H1 (cell line): ENCODE data around the gene TBC1D22B. TPM values are rescaled to one million over a fixed set of nuclear protein-coding genes. Genes with fewer than 3 reads are reported as not detected.

Experiments
- CTCF ChIA-PET: fragments of 300-600 bp; sonication (Branson Sonifier 250); formaldehyde crosslinking; loops from one replicate; lab custom pipeline; 2021; ENCODE audit not compliant: partially characterized antibody; lab: Charles Lee
- POLR2A ChIA-PET: fragments of 300-600 bp; sonication (Branson Sonifier 250); formaldehyde crosslinking; loops from one replicate; lab custom pipeline; 2021; ENCODE audit warnings: inconsistent platforms; ENCODE audit not compliant: partially characterized antibody; lab: Charles Lee
- DNase-seq, 2 experiments: peaks; one replicate each; pipeline versions ENCODE4 v3.0.0 to v3.0.0-alpha.2; 2010 to 2022; ENCODE audit warnings: low spot score in 2 of 2, low read depth in 1 of 2, mixed read lengths in 1 of 2
- FAIRE-seq: peaks from 2 replicates; lab custom pipeline; 2011; peaks lifted over from hg19 to GRCh38; lab: Jason Lieb, UNC
- H2AFZ ChIP-seq: 2 replicates; pipeline ENCODE4 v1.8.1; 2012; ENCODE audit warnings: low read length, inconsistent platforms
- H2AK5ac ChIP-seq: 2 replicates; pipeline ENCODE4 v1.6.1; 2013; ENCODE audit warnings: low read depth, low read length
- H2BK120ac ChIP-seq: replicated peaks from 2 replicates; pipeline ENCODE3; 2013; ENCODE audit warnings: low read depth, low read length, inconsistent platforms
- H2BK12ac ChIP-seq: 2 replicates; pipeline ENCODE4 v1.6.1; 2013; ENCODE audit warnings: low read depth, low read length
- H2BK15ac ChIP-seq: 2 replicates; pipeline ENCODE4 v1.6.1; 2013; ENCODE audit warnings: low read length
- H2BK20ac ChIP-seq: 2 replicates; pipeline ENCODE4 v1.6.1; 2013; ENCODE audit warnings: low read length
- H2BK5ac ChIP-seq: 2 replicates; pipeline ENCODE4 v1.6.1; 2013; ENCODE audit warnings: low read depth, low read length
- H3K14ac ChIP-seq: 2 replicates; pipeline ENCODE4 v1.6.1; 2013; ENCODE audit warnings: inconsistent platforms; ENCODE audit not compliant: insufficient read length
- H3K18ac ChIP-seq: 2 replicates; pipeline ENCODE4 v1.6.1; 2013; ENCODE audit warnings: low read length; ENCODE audit errors: extremely low read depth
- H3K23ac ChIP-seq: 2 replicates; pipeline ENCODE4 v1.6.1; 2013; ENCODE audit warnings: inconsistent platforms; ENCODE audit not compliant: insufficient read length
- H3K23me2 ChIP-seq: 2 replicates; pipeline ENCODE4 v1.6.1; 2013; ENCODE audit warnings: low read depth, low read length
- H3K27ac ChIP-seq: 2 replicates; pipeline ENCODE4 v1.6.1; 2011; ENCODE audit warnings: low read depth, low read length, inconsistent platforms
- H3K27me3 ChIP-seq, 4 experiments: replicated peaks in 1 of 4; 1 replicate in 1 of 4; 2 replicates in 3 of 4; pipeline versions ENCODE4 v1.6.1 to v1.8.1; 2011 to 2013; ENCODE audit warnings: low read length in 3 of 4, mild to moderate bottlenecking in 3 of 4, inconsistent platforms in 2 of 4, mixed read lengths in 2 of 4, moderate library complexity in 1 of 4; ENCODE audit not compliant: control insufficient read depth in 3 of 4, insufficient read depth in 3 of 4; ENCODE audit errors: extremely low read depth in 1 of 4
- H3K36me3 ChIP-seq, 4 experiments: 2 replicates each; pipeline versions ENCODE4 v1.6.1 to v1.8.1; 2011 to 2013; ENCODE audit warnings: mild to moderate bottlenecking in 4 of 4, low read length in 3 of 4, moderate library complexity in 2 of 4, control low read depth in 1 of 4, inconsistent platforms in 1 of 4; ENCODE audit not compliant: insufficient read depth in 4 of 4, control insufficient read depth in 2 of 4
- H3K4ac ChIP-seq: replicated peaks from 2 replicates; pipeline ENCODE3; 2013; ENCODE audit warnings: low read length, low read depth, mixed read lengths, inconsistent platforms; ENCODE audit not compliant: insufficient read length
- H3K4me1 ChIP-seq, 4 experiments: replicated peaks in 1 of 4; 1 replicate in 1 of 4; 2 replicates in 3 of 4; pipeline versions ENCODE4 v1.6.1 to v1.8.1; 2011 to 2013; ENCODE audit warnings: low read length in 3 of 4, inconsistent platforms in 2 of 4, mixed read lengths in 1 of 4; ENCODE audit not compliant: insufficient read depth in 4 of 4, control insufficient read depth in 3 of 4
- H3K4me2 ChIP-seq, 2 experiments: 2 replicates each; pipeline versions ENCODE4 v1.6.1 to v1.8.1; 2011 to 2013; ENCODE audit warnings: low read depth in 2 of 2, low read length in 2 of 2, control low read depth in 1 of 2, inconsistent platforms in 1 of 2, mild to moderate bottlenecking in 1 of 2; ENCODE audit not compliant: insufficient read depth in 1 of 2
- H3K4me3 ChIP-seq, 4 experiments: fragments of 200-600, 300-600 bp in 1 of 4; sonication (generic), shearing (Covaris generic), sonication (Bioruptor Twin) in 1 of 4; 2 replicates each; pipeline versions ENCODE4 v1.5.1 to v1.8.1; 2011 to 2016; ENCODE audit warnings: low read length in 4 of 4, low read depth in 3 of 4, control low read depth in 2 of 4, inconsistent platforms in 2 of 4, mild to moderate bottlenecking in 2 of 4, mixed read lengths in 1 of 4, moderate library complexity in 1 of 4; ENCODE audit not compliant: insufficient read depth in 2 of 4; ENCODE audit errors: extremely low read depth in 1 of 4
- H3K56ac ChIP-seq: replicated peaks from 2 replicates; pipeline ENCODE3; 2013; ENCODE audit warnings: low read depth, mild to moderate bottlenecking, mixed read lengths, low read length, inconsistent platforms; ENCODE audit not compliant: insufficient read length
- H3K79me1 ChIP-seq: 2 replicates; pipeline ENCODE4 v1.6.1; 2013; ENCODE audit warnings: low read depth, low read length, control low read depth
- H3K79me2 ChIP-seq, 2 experiments: 2 replicates each; pipeline versions ENCODE4 v1.6.1 to v1.8.1; 2012 to 2013; ENCODE audit warnings: low read length in 2 of 2, mild to moderate bottlenecking in 2 of 2, inconsistent platforms in 1 of 2; ENCODE audit not compliant: insufficient read depth in 2 of 2, control insufficient read depth in 1 of 2
- H3K9ac ChIP-seq, 4 experiments: replicated peaks in 1 of 4; 1 replicate in 1 of 4; 2 replicates in 3 of 4; pipeline versions ENCODE4 v1.6.1 to v1.8.1; 2011 to 2013; ENCODE audit warnings: low read depth in 3 of 4, low read length in 3 of 4, control low read depth in 2 of 4, mild to moderate bottlenecking in 2 of 4, moderate library complexity in 2 of 4, inconsistent platforms in 1 of 4; ENCODE audit errors: extremely low read depth in 1 of 4
- H3K9me3 ChIP-seq, 2 experiments: 2 replicates each; pipeline versions ENCODE4 v1.6.1 to v1.8.1; 2012 to 2013; ENCODE audit warnings: mild to moderate bottlenecking in 2 of 2, moderate library complexity in 2 of 2, control low read depth in 1 of 2, inconsistent platforms in 1 of 2, low read depth in 1 of 2, low read length in 1 of 2, mixed read lengths in 1 of 2; ENCODE audit not compliant: insufficient read depth in 2 of 2
- H4K20me1 ChIP-seq, 2 experiments: replicated peaks in 1 of 2; 2 replicates each; pipeline versions ENCODE3 to v1.8.1; 2011 to 2013; ENCODE audit warnings: inconsistent platforms in 2 of 2, low read length in 2 of 2, mild to moderate bottlenecking in 1 of 2; ENCODE audit not compliant: insufficient read depth in 2 of 2, control insufficient read depth in 1 of 2
- H4K5ac ChIP-seq: 2 replicates; pipeline ENCODE4 v1.6.1; 2013; ENCODE audit warnings: low read length, low read depth, mixed read lengths, inconsistent platforms; ENCODE audit not compliant: insufficient read length
- H4K8ac ChIP-seq: 2 replicates; pipeline ENCODE4 v1.8.0; 2013; ENCODE audit warnings: mild to moderate bottlenecking, moderate library complexity, low read length, inconsistent platforms; ENCODE audit not compliant: insufficient read depth; ENCODE audit errors: extremely low read depth
- H4K91ac ChIP-seq: replicated peaks from 2 replicates; pipeline ENCODE3; 2013; ENCODE audit warnings: low read length, mixed read lengths, inconsistent platforms; ENCODE audit not compliant: insufficient read length
- POLR2AphosphoS5 ChIP-seq: IDR thresholded peaks from 2 replicates; pipeline ENCODE4 v1.6.1; 2011; ENCODE audit warnings: low read depth, low read length
- WGBS, 2 experiments: shearing (Covaris generic) in 1 of 2; methylation state at CpG; one replicate each; pipeline versions ENCODE4 v1.1.6 to v1.1.7; 2013 to 2015; ENCODE audit warnings: low lambda C conversion rate in 2 of 2, mixed read lengths in 2 of 2, inconsistent platforms in 1 of 2, low coverage in 1 of 2, missing lambda C conversion rate in 1 of 2; ENCODE audit not compliant: insufficient replicate concordance in 2 of 2, insufficient coverage in 1 of 2, insufficient read length in 1 of 2; ENCODE audit errors: extremely low coverage in 1 of 2, missing lambda C conversion rate in 1 of 2; 5-methylcytosine and 5-hydroxymethylcytosine counted together
- polyA plus RNA-seq, 7 experiments: library from polyadenylated mRNA; depleted of rRNA in 3 of 7; stranded (reverse) in 5 of 7; unstranded in 2 of 7; fragments of >200 nt in 5 of 7; fragments of 200-250 nt in 2 of 7; gene quantifications; 1 replicate in 5 of 7; 2 replicates in 1 of 7; 4 replicates in 1 of 7; pipeline versions ENCODE4 v1.2.1 to v1.2.3, GENCODE V29; 2011 to 2013; ENCODE audit warnings: missing spikeins in 2 of 7, mixed read lengths in 2 of 7
- total RNA-seq: library from RNA; stranded (reverse); fragmentation: NEBNext Ultra II Directional; extraction: Animal tissue kit (Norgen Biotek cat#: 25700); gene quantifications from 2 replicates; pipeline ENCODE4 v1.2.1, GENCODE V29; 2021

The TBC1D22B gene
- total and polyA plus RNA-seq, 2 of the 8 experiments (the other 6 are each of a cell fraction or from before 2014, with no cell fraction given) = 10.1 to 17.4 TPM

DNA sequence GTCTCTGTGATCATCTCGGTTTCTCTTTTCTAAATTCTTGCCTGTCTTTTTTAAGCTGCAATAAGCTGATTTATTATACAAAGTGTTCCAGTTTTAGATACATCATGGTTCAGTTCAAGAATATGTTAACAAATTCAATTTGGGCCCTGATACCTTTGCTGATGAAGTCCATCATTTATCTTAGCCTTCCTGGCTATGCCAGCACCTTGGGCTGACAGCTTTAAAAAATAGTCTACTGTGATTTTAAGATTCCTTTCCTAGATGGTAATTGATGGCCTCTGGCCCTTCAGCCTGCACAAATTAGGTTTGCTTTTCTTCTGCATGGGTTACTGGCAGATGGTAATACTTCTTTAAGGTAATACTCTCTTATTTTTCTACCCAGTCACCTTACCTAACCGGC is 7.4 kb downstream of the TBC1D22B start:
- no peak overlapping the region for H2AK5ac ChIP-seq
- FAIRE-seq = no peak
- H3K4ac ChIP-seq = no peak overlapping the region
- H3K4me2 ChIP-seq = peak overlapping the region in 1 of 2 experiments; percentile 24; a peak in 1 of 4 replicates
- H3K23me2 ChIP-seq = no peaks in the 10 kb centered on the region
- H4K91ac ChIP-seq = no peak overlapping the region
- no peak overlapping the region for H4K8ac ChIP-seq
- H2BK20ac ChIP-seq = no peak overlapping the region
- no peak overlapping the region for H3K18ac ChIP-seq
- no peak overlapping the region for H3K23ac ChIP-seq
- H3K79me2 ChIP-seq = peaks cover 0 to 67% of the 10 kb centered on the region in 2 experiments; a peak in 2 of 4 replicates
- H4K20me1 ChIP-seq = peaks cover 0 to 1% of the 10 kb centered on the region in 2 experiments
- H3K4me1 ChIP-seq = peaks cover 0 to 4% (median 3%) of the 10 kb centered on the region in 4 experiments; a peak in 3 of 7 replicates
- no peak overlapping the region for H3K27ac ChIP-seq
- H2BK12ac ChIP-seq = no peak overlapping the region
- H2AFZ ChIP-seq = no peak overlapping the region
- no peak overlapping the region for H2BK15ac ChIP-seq
- peaks cover 0 to 3% (median 0%) of the 10 kb centered on the region in 4 experiments; a peak in 1 of 8 replicates for H3K36me3 ChIP-seq
- peaks cover 2% of the 10 kb centered on the region; the same call in 1 of the 2 replicates for H3K79me1 ChIP-seq
- no peak overlapping the region for H4K5ac ChIP-seq
- POLR2A ChIA-PET = interaction anchor here (1.4 kb wide), 1 partner anchor 12 kb away, joined by 3 read pairs; no protein-coding TSS in a partner anchor
- H2BK5ac ChIP-seq = no peak overlapping the region; the same call in 1 of the 2 replicates
- WGBS, 2 experiments = 76% methylated on average over 2 of the region's 2 CpGs; no CpG with 5 or more reads in 1 of the 2 experiments
- no peak for DNase-seq
- CTCF ChIA-PET = no interaction called here
- H3K4me3 ChIP-seq = peak overlapping the region in 1 of 4 experiments; percentile 23; a peak in 1 of 8 replicates
- no peak overlapping the region for H2BK120ac ChIP-seq
- H3K9me3 ChIP-seq = no peaks in the 10 kb centered on the region
- H3K56ac ChIP-seq = no peak overlapping the region
- H3K14ac ChIP-seq = no peak overlapping the region
- no peak overlapping the region for H3K9ac ChIP-seq
- H3K27me3 ChIP-seq = no peaks in the 10 kb centered on the region
- no peak for TF ChIP-seq POLR2AphosphoS5
